Cerebellar nuclear complex (tissue), 1 donor: Measurements from ENCODE around the gene POR.

Experiments
- DNase-seq, 2 experiments: peaks; one replicate each; lab custom pipeline; 2025; lab: John Stamatoyannopoulos, UW

Gene POR

GRCh38 chr7:75916685-75917634 is 2.0 kb downstream of the POR start:
- no peak for DNase-seq

DNA sequence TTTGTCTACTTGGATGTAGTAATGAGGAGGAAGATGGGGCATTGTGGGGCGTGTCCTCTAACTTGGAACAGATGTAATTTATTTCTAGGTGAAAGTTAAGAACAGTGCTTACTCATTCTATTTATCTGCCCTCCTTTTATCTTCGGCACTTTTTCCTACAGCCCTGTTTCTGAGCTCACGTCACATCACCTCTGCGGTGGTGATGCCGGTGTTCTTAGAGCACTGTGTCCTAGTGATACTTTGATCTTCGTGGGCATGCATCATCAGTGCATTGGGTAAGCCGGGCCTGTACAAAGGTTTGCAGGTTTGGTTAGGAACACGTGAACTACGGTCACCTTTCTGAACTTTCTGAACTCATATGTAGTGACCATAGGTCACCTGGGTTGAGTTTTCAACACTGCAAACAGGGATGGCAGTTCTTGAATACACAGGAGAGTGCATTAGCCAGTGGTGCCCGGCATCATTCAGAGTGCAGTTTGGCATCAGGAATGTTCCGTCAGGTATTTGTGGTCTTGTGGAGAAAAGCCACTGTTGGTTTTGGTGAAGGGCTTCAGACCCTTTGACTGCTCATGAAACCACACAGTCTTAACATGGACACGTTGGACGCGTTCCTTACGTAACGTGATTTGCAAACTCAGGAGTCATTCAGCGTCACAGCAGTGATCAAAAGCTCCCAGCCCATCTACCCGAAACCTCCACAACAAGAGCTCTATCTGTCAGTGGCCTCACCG is 5.6 kb downstream of the POR start:
- no peak for DNase-seq

GRCh38 chr7:75921479-75921878 is 6.5 kb downstream of the POR start:
- DNase-seq = no peak

DNA sequence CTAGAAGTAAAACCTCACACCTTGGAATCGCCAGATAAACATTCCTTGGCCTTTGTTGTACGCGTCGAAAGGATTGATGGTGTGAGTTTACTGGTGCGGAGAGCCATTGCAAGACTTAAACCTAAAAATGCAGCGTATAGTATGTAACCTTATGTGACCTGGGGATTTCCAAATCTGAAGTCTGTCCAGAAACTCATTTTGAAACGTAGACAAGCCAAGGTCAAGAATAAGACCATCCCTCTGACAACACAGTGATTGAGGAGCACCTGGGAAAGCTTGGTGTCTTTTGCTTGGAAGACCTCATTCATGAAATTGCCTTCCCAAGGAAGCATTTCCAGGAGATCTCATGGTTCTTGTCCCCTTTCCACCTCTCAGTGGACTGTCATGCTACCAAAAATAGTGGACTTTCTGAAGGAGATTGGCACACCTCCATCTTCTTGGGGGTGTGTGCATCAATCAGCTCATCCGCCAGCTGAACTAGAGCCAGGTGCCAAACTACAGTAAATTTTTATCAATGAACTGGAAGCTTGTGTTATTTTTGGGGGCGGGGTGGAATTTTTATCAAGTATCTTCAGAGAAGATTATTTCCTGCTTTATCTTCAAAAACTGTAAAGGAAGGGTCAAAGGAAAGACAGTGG is 8.1 kb downstream of the POR start:
- DNase-seq = no peak

DNA sequence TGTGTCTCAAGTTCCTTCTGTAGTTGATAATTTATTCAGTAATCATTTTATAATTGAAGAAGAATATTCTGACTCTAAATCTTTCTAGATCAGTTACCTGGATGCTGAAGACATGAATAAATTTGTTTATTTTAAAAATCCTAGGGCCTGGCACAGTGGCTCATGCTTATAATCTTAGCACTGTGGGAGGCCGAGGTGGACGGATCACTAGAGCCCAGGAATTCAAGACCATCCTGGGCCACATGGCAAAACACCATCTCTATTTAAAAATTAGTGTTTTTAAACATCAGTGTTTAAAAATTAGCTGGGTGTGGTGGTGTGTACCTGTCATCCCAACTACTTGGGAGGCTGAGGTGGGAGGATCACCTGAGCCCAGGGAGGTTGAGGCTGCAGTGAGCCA is 9.3 kb downstream of the POR start:
- no peak for DNase-seq

DNA sequence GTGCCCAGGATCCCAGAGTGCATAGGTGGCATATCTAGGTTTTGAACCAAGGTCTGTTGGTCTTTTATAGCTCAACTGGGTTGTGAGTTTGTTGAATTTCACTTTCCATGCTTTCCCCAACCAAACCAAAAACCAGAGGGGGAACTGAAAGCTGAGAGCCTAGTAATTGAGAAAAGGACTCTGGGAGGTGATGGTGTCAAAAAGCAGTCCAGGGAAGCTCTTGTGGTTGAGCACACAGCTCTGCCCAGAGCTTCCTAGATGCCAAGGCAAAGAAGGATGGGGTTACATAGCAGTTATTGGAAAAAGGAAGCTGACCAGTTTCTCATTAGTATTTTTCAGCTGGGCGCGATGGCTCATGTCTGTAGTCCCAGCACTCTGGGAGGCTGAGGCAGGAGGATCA is 9.9 kb downstream of the POR start:
- DNase-seq = no peak

DNA sequence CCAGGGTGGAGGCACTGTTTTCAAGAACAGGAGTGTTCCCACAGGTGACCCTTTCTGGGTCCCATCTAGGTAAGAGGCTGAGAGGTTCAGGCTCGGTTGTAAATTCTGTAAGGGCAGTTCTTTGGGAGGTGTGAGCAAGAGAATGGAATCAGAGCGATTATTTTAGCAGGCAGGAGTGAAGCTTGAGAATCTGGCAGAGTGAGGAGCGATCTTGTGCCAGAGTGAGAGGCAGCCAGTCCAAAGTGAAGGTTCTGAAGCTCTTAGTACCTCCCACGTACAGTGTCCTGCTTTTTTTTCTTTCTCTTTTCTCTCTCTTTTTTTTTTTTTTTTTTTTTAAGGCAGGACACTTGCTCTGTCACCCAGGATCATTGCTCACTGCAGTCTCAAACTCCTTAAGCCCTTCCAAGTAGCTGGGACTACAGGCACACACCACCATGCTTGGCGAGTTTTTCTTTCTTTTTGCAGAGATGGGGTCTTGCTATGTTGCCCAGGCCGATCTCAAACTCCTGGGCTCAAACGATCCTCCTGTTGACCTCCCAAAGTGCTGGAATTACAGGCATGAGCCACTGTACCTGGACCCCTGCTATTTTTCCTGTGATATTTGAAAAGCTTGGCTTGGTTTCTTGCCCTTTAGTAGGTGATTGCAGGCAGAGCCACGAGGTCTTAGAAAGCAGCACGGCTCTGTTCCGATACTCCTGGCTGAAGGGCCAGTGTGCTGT is 10.9 kb downstream of the POR start:
- DNase-seq = peak in 1 of 2 experiments; percentile 2

DNA sequence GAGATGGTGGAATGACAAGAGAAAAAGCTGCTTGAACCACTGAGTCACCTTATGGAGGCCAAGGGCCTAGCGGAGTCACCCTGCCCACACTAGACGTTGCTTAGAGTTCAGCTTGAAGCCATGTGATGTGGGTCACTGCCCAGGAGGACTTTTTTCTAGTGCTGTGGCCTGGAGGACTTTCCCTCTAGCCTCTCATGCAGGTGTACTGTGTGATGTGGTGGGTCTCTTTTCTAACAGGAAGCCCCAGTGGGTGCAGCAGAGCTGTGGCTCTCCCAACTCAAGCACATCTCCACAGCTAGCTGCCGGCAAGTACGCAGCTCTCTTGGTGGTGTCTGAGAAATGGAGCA is 13.6 kb downstream of the POR start:
- DNase-seq = no peak

DNA sequence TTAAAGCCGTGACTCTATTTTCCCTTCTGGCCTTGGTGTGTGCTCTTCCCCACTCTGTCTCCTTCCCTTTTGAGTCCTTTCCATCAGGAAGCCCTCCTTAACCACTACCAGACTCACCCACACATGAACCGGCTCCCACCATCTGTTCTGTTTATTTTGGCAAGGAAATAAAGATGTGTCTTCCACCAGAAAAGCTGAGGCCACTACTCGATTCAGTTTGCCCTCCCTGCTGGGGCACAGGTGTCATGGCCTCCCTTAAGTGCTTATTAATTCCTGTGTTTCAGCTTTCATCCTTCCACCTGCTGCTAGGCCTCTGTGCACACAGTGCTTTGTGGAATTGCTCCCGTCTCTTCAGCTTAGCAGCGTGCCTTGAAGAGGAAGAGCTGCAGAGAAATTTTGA is 16.7 kb downstream of the POR start:
- DNase-seq = peak; percentile 49 to 68

GRCh38 chr7:75937958-75938786 is 23.2 kb downstream of the POR start:
- DNase-seq = no peak

- DNase-seq = no peak
Observed at GRCh38 chr7:75938921-75939320, 24.0 kb downstream of the POR start.

- DNase-seq = no peak
Observed at GRCh38 chr7:75943864-75944263, 28.9 kb downstream of the POR start.

- DNase-seq = no peak
Observed at GRCh38 chr7:75944507-75944906, 29.6 kb downstream of the POR start.

DNA sequence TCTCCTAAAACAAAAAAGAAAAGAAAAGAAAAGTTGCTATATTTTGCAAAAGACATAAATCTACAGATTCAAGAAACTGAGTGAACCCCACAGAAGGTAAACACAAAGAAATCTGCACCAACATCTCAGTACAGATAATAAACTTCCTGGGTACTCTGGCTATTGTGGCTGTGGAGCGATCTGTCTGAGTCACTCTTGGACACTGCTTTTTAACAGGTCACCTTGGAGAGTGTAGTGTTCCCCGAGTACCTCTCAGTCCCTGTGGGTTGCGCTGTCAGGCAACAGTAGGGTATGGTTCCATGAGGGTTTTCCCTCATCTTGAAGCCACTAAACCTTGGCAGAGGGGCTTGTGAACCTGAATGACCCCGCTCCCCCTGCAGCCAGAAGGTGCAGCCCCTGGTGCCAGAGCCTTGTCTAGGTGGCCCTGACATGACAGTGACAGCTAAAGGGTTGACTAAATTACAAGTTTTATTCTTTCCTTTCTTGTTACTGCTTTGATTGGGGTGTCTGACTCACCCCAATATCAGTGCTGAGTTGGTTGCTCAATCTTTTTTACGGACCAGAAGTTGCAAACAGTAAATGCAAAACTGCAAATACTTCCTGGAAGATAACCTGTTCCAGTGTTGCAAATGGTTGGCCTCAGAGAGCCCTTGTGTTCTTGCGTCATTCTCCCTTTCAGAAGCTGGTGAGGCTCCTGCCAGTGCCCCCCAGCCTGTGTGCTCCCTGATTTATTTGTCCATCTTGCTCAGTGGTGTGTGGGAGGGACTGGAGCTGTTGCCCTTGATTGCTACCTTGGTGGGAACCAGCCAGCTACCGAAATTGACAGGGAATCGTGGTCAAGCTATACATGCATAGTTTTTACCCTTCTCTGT is 30.6 kb downstream of the POR start:
- DNase-seq = no peak

- no peak for DNase-seq
Observed at GRCh38 chr7:75946207-75946855, 31.4 kb downstream of the POR start.

- no peak for DNase-seq
Observed at GRCh38 chr7:75948179-75948578, 33.2 kb downstream of the POR start.

DNA sequence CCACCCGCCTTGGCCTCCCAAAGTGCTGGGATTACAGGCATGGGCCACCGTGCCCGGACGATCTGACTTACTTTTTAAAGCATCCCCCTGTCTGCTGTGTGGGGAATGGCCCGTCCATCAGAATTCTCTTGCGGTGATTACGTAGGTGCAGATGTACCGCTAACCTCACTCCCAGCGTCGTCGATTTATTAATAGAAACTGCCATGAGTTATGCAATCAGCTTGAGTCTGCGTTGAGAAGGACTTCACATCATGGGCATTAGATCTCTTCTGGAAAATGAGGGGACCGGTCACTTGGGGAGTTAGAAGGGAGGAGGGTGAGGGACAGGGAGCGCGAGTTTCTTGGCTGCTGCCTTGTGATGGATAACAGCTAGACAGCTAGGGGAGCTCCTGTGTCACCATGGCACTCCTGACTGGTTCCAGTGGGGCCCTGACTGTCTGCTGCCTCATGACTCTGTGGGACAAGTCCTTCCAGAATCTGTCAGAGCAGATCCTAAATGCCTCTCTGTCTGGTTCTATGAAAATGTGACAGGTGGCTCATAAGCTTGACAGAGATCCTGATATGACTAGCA is 35.2 kb downstream of the POR start:
- DNase-seq = no peak

- no peak for DNase-seq
Observed at GRCh38 chr7:75951506-75951905, 36.6 kb downstream of the POR start.

DNA sequence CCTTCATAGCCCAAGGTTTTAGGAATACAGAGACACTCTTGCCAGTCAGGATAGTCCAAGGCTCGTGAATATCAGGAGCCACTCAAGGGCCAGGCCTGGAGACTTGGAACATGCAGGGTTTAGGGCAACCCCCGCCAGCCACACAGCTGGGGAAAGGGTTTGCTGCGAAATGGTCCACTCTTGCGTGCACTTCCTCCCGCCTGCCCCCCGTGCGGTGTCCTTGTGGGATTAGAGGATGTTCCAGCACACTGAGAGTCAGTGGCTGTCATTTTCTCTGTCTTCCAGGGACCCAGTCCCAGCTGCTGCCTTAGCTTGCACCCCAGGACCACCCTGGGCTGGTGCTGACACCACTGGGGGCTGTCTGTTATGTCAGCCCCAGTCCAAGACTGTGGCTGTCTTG is 38.5 kb downstream of the POR start:
- no peak for DNase-seq
